ENCODE results near the gene EIF2S1. TPM values are rescaled to one million over a fixed set of nuclear protein-coding genes. Genes with fewer than 3 reads are reported as not detected.

The EIF2S1 gene
- total RNA-seq, 3 donors from 2014 or later (not counting 1 experiment from before 2014, with no cell fraction given): 31.6 to 37.7 (median 33.2) TPM

GRCh38 chr14:67418401-67419191, 58.5 kb downstream of the EIF2S1 start:
- Mint-ChIP-seq H3K27me3 (ENCODE audit: low read depth in 2 of 2) (peaks cover 0 to 19% of the 10 kb centered on the region in 2 donors), H3K27ac (no peak overlapping the region), H3K36me3 (no peaks in the 10 kb centered on the region), H3K9me3 (no peaks in the 10 kb centered on the region), H3K4me1 (no peaks in the 10 kb centered on the region), H3K4me3 (no peak overlapping the region)
- Histone ChIP-seq H3K27me3 (ENCODE audit: control insufficient read depth, insufficient read depth, low read length) (no peaks in the 10 kb centered on the region), H3K36me3 (ENCODE audit: control insufficient read depth, insufficient read depth, low read length) (no peaks in the 10 kb centered on the region), H3K9me3 (ENCODE audit: control insufficient read depth, insufficient read depth, low read length) (no peaks in the 10 kb centered on the region), H3K4me1 (ENCODE audit: control insufficient read depth, insufficient read depth, low read length) (no peaks in the 10 kb centered on the region), H3K4me3 (ENCODE audit: low read length) (no peak overlapping the region), H3K27ac (ENCODE audit: low read length) (no peak overlapping the region)
- intact Hi-C loops (cut with micrococcal nuclease): no loop called here
- no peak for DNase-seq
- ATAC-seq: no peak
- WGBS (ENCODE audit: insufficient coverage): 75% methylated on average over 10 of the region's 11 CpGs
- TF ChIP-seq CTCF (IDR thresholded peaks at IDR 0.05): no peak

GRCh38 chr14:67420102-67420739, 60.1 kb downstream of the EIF2S1 start:
- no peaks in the 10 kb centered on the region for H3K36me3 Mint-ChIP-seq
- peaks cover 8 to 19% of the 10 kb centered on the region in 2 donors for H3K27me3 Mint-ChIP-seq (ENCODE audit: low read depth in 2 of 2)
- WGBS (ENCODE audit: insufficient coverage): 80% methylated on average over 12 of the region's 12 CpGs
- H3K27ac ChIP-seq (ENCODE audit: low read length): no peak overlapping the region
- no peaks in the 10 kb centered on the region for H3K9me3 ChIP-seq (ENCODE audit: control insufficient read depth, insufficient read depth, low read length)
- no peaks in the 10 kb centered on the region for H3K36me3 ChIP-seq (ENCODE audit: control insufficient read depth, insufficient read depth, low read length)
- no peaks in the 10 kb centered on the region for H3K4me1 Mint-ChIP-seq
- H3K4me1 ChIP-seq (ENCODE audit: control insufficient read depth, insufficient read depth, low read length): no peaks in the 10 kb centered on the region
- DNase-seq (peak in 1 of 2 donors; percentile 51), ATAC-seq (peak in 1 of 3 donors; percentile 37)
- H3K4me3 ChIP-seq (ENCODE audit: low read length): no peak overlapping the region
- no peak overlapping the region for H3K4me3 Mint-ChIP-seq
- intact Hi-C loops (cut with micrococcal nuclease): no loop called here
- peak; percentile 13 for TF ChIP-seq CTCF (IDR thresholded peaks at IDR 0.05)
- no peaks in the 10 kb centered on the region for H3K27me3 ChIP-seq (ENCODE audit: control insufficient read depth, insufficient read depth, low read length)
- H3K9me3 Mint-ChIP-seq: no peaks in the 10 kb centered on the region
- H3K27ac Mint-ChIP-seq: no peak overlapping the region

GRCh38 chr14:67421356-67422224, 61.5 kb downstream of the EIF2S1 start:
- Mint-ChIP-seq H3K9me3 (no peaks in the 10 kb centered on the region), H3K27me3 (ENCODE audit: low read depth in 2 of 2) (peaks cover 15 to 19% of the 10 kb centered on the region in 2 donors), H3K4me1 (no peaks in the 10 kb centered on the region), H3K27ac (no peak overlapping the region), H3K36me3 (no peaks in the 10 kb centered on the region), H3K4me3 (no peak overlapping the region)
- H3K27ac ChIP-seq (ENCODE audit: low read length): no peak overlapping the region
- TF ChIP-seq CTCF (IDR thresholded peaks at IDR 0.05): no peak
- no peaks in the 10 kb centered on the region for H3K4me1 ChIP-seq (ENCODE audit: control insufficient read depth, insufficient read depth, low read length)
- no peak for DNase-seq
- ATAC-seq: no peak
- intact Hi-C loops (cut with micrococcal nuclease): no loop called here
- H3K4me3 ChIP-seq (ENCODE audit: low read length): no peak overlapping the region
- 91% methylated on average over 10 of the region's 11 CpGs for WGBS (ENCODE audit: insufficient coverage)
- no peaks in the 10 kb centered on the region for H3K9me3 ChIP-seq (ENCODE audit: control insufficient read depth, insufficient read depth, low read length)
- H3K36me3 ChIP-seq (ENCODE audit: control insufficient read depth, insufficient read depth, low read length): no peaks in the 10 kb centered on the region
- H3K27me3 ChIP-seq (ENCODE audit: control insufficient read depth, insufficient read depth, low read length): no peaks in the 10 kb centered on the region
